Measurements from ENCODE around the gene XPO6.
"Not testable (repeated sequence)": the region's sequence is repeated elsewhere in the genome, so short reads cannot be mapped to it uniquely, and the experiment has no call there.

- TF ChIP-seq CTCF (IDR thresholded peaks at IDR 0.05); ZFX (IDR thresholded peaks at IDR 0.05; ENCODE audit: borderline replicate concordance): not testable (repeated sequence)
Measured at GRCh38 chr16:28223909-28224308, 12.1 kb upstream of the XPO6 start.

All from 22Rv1 (cell line).